Suprapubic skin (tissue), 4 donors: ENCODE data around the gene WDR86.

ENCODE experiments used
- EP300 ChIP-seq: sonication (generic); formaldehyde crosslinking; IDR thresholded peaks from one replicate; pipeline ENCODE4 v1.6.1; 2017; ENCODE audit warnings: antibody characterized with exemption
- POLR2A ChIP-seq, 2 donors: fragments of 450-650 bp; IDR thresholded peaks; one replicate each; pipeline ENCODE4 v1.6.1; 2017; ENCODE audit warnings: antibody characterized with exemption in 2 of 2, mild to moderate bottlenecking in 2 of 2, moderate library complexity in 2 of 2
- POLR2AphosphoS5 ChIP-seq, 3 donors: sonication (generic); formaldehyde crosslinking; IDR thresholded peaks; one replicate each; pipeline ENCODE4 v1.6.1; 2017; ENCODE audit warnings: antibody characterized with exemption in 3 of 3
- TF ChIP-seq, protein P1 (sequence below), 2 donors: fragments of 200-600 bp in 1 of 2; fragments of 450-650 bp in 1 of 2; sonication (generic) in 1 of 2; IDR thresholded peaks; one replicate each; pipeline ENCODE4 v1.5.1; 2016 to 2019; ENCODE audit warnings: antibody characterized with exemption in 2 of 2, mild to moderate bottlenecking in 1 of 2, moderate library complexity in 1 of 2

DNA sequence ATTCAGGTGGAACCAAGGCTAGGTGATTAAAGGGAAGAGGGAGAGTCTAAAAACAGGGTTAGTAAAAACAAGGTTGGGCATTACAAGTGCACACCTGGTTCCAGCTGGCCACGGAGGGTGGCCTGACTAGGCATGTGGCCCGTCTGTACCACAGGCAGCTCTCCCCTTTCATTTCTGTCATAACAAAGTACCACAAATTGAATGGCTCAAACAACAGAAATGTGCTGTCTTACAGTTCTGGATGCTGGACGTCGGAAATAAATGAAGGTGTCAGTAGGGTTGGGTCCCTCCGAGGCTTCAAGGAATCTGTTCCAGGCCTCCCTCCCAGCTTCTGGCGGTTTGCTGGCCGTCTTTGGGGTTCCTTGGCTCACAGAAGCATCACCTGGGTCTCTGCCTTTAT lies 13.4 kb upstream of the WDR86 start:
- TF ChIP-seq POLR2A (IDR thresholded peaks at IDR 0.05) (no peak), POLR2AphosphoS5 (IDR thresholded peaks at IDR 0.05) (no peak), EP300 (no peak)
- TF ChIP-seq, protein P1, sequence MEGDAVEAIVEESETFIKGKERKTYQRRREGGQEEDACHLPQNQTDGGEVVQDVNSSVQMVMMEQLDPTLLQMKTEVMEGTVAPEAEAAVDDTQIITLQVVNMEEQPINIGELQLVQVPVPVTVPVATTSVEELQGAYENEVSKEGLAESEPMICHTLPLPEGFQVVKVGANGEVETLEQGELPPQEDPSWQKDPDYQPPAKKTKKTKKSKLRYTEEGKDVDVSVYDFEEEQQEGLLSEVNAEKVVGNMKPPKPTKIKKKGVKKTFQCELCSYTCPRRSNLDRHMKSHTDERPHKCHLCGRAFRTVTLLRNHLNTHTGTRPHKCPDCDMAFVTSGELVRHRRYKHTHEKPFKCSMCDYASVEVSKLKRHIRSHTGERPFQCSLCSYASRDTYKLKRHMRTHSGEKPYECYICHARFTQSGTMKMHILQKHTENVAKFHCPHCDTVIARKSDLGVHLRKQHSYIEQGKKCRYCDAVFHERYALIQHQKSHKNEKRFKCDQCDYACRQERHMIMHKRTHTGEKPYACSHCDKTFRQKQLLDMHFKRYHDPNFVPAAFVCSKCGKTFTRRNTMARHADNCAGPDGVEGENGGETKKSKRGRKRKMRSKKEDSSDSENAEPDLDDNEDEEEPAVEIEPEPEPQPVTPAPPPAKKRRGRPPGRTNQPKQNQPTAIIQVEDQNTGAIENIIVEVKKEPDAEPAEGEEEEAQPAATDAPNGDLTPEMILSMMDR (IDR thresholded peaks at IDR 0.05) = no peak
